Mesenchymal stem cell (in vitro differentiated cells and primary cell): Measurements from ENCODE around the gene SYNE4.

Source experiments
- DNase-seq: peaks from one replicate; pipeline ENCODE4 v3.0.0-alpha.2; 2013
- H2AFZ ChIP-seq: one replicate; pipeline ENCODE4 v1.6.1; 2013; ENCODE audit warnings: low read depth, mild to moderate bottlenecking, control low read depth, inconsistent platforms, low read length, moderate library complexity
- H2AK5ac ChIP-seq: 2 replicates; pipeline ENCODE4 v1.6.1; 2013; ENCODE audit warnings: low read length, moderate library complexity, mild to moderate bottlenecking, inconsistent platforms; ENCODE audit not compliant: severe bottlenecking
- H2BK120ac ChIP-seq: one replicate; pipeline ENCODE4 v1.6.1; 2013; ENCODE audit warnings: low read depth, mild to moderate bottlenecking, inconsistent platforms, low read length, moderate library complexity
- H2BK12ac ChIP-seq, 2 experiments: one replicate each; pipeline ENCODE4 v1.6.1; 2013; ENCODE audit warnings: inconsistent platforms in 2 of 2, low read length in 2 of 2, mild to moderate bottlenecking in 2 of 2, moderate library complexity in 2 of 2, control low read depth in 1 of 2
- H2BK15ac ChIP-seq: one replicate; pipeline ENCODE4 v1.6.1; 2013; ENCODE audit warnings: mild to moderate bottlenecking, low read depth, inconsistent platforms; ENCODE audit not compliant: poor library complexity, severe bottlenecking
- H2BK5ac ChIP-seq: 2 replicates; pipeline ENCODE4 v1.6.1; 2013; ENCODE audit warnings: low read depth, mild to moderate bottlenecking, low read length, control low read depth, inconsistent platforms; ENCODE audit not compliant: poor library complexity, severe bottlenecking
- H3K14ac ChIP-seq, 2 experiments: one replicate each; pipeline ENCODE4 v1.6.1; 2013; ENCODE audit warnings: inconsistent platforms in 2 of 2, low read length in 2 of 2, control low read depth in 1 of 2, mild to moderate bottlenecking in 1 of 2, moderate library complexity in 1 of 2
- H3K18ac ChIP-seq, 2 experiments: one replicate each; pipeline ENCODE4 v1.6.1; 2013; ENCODE audit warnings: inconsistent platforms in 2 of 2, low read length in 2 of 2, control low read depth in 1 of 2, low read depth in 1 of 2, mild to moderate bottlenecking in 1 of 2
- H3K23ac ChIP-seq, 2 experiments: one replicate each; pipeline ENCODE4 v1.6.1; 2013; ENCODE audit warnings: inconsistent platforms in 2 of 2, low read length in 2 of 2, mild to moderate bottlenecking in 2 of 2, moderate library complexity in 2 of 2, control low read depth in 1 of 2
- H3K27ac ChIP-seq: 2 replicates; pipeline ENCODE4 v1.5.1; 2013; ENCODE audit warnings: mild to moderate bottlenecking, moderate library complexity, low read length, control low read depth, inconsistent platforms; ENCODE audit not compliant: poor library complexity, severe bottlenecking
- H3K27me3 ChIP-seq, 2 experiments: 2 replicates each; pipeline versions ENCODE4 v1.6.1 to v1.7.0; 2013; ENCODE audit warnings: low read length in 2 of 2, mild to moderate bottlenecking in 2 of 2, moderate library complexity in 2 of 2, control low read depth in 1 of 2, inconsistent platforms in 1 of 2; ENCODE audit not compliant: control insufficient read depth in 1 of 2, insufficient read depth in 1 of 2
- H3K36me3 ChIP-seq, 2 experiments: 2 replicates each; pipeline versions ENCODE4 v1.6.1 to v1.7.0; 2013; ENCODE audit warnings: low read length in 2 of 2, control low read depth in 1 of 2, inconsistent platforms in 1 of 2, low read depth in 1 of 2, mild to moderate bottlenecking in 1 of 2; ENCODE audit not compliant: insufficient read depth in 2 of 2, control insufficient read depth in 1 of 2
- H3K4ac ChIP-seq, 2 experiments: one replicate each; pipeline ENCODE4 v1.6.1; 2013; ENCODE audit warnings: inconsistent platforms in 2 of 2, low read length in 2 of 2, mild to moderate bottlenecking in 2 of 2, moderate library complexity in 2 of 2, control low read depth in 1 of 2, low read depth in 1 of 2
- H3K4me1 ChIP-seq: 2 replicates; pipeline ENCODE4 v1.6.1; 2013; ENCODE audit warnings: low read depth, low read length, control low read depth; ENCODE audit not compliant: control insufficient read depth, insufficient read depth
- H3K4me2 ChIP-seq: 2 replicates; pipeline ENCODE4 v1.6.1; 2013; ENCODE audit warnings: low read length, mild to moderate bottlenecking, inconsistent platforms; ENCODE audit not compliant: poor library complexity, severe bottlenecking
- H3K4me3 ChIP-seq, 2 experiments: 2 replicates each; pipeline versions ENCODE4 v1.5.1 to v1.7.0; 2013; ENCODE audit warnings: low read length in 2 of 2, mild to moderate bottlenecking in 2 of 2, control low read depth in 1 of 2, low read depth in 1 of 2; ENCODE audit not compliant: insufficient read depth in 1 of 2
- H3K79me1 ChIP-seq: replicated peaks from 2 replicates; pipeline ENCODE4 v1.6.1; 2013; ENCODE audit warnings: mild to moderate bottlenecking, control low read depth, low read length, inconsistent platforms; ENCODE audit not compliant: poor library complexity, severe bottlenecking
- H3K9ac ChIP-seq: 2 replicates; pipeline ENCODE4 v1.7.0; 2013; ENCODE audit warnings: mild to moderate bottlenecking, low read length, moderate library complexity
- H3K9me3 ChIP-seq: 2 replicates; pipeline ENCODE4 v1.7.0; 2013; ENCODE audit warnings: mild to moderate bottlenecking, low read length; ENCODE audit not compliant: control insufficient read depth
- H4K8ac ChIP-seq: one replicate; pipeline ENCODE4 v1.6.1; 2013; ENCODE audit warnings: inconsistent platforms, mild to moderate bottlenecking, low read length, moderate library complexity
- H4K91ac ChIP-seq: one replicate; pipeline ENCODE4 v1.6.1; 2013; ENCODE audit warnings: mild to moderate bottlenecking, low read length, inconsistent platforms
- WGBS: methylation state at CpG from one replicate; pipeline ENCODE4 v1.1.7; 2013; ENCODE audit warnings: mixed read lengths; 5-methylcytosine and 5-hydroxymethylcytosine counted together

Gene SYNE4

DNA sequence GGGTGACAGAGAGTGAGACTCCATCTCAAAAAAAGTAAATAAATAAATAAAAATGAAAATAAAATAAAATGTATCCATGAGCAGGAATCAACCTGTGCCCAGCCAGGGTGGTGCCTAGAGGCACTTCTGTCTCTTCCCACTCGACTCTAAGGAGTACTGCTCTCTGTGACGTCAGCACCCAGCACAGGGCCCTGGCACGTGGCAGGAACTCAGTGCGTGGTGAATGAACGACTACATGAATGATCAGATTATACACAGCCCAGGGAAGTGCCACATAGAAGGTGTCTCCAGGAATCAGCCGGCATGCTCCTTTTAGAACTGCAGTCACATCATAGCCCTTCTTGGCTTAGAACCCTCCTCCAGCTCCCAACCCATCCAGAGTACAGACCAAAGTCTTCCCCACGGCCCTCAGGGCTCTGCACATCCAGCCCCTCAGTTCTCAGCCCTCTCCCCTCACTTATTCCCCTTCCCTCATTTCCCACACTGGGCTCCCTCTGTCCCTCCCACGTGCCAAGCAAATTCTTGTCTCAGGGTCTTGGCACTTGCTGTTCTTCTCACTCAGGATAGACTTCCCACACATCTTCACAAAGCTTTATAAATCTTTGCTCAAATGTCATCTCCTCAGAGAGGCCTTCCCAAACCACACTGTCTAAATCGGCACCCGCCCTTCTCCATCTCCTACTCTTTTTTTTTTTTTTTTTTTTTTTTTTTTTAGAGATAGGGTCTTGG is 19.9 kb upstream of the SYNE4 start:
- Histone ChIP-seq H2BK120ac (no peak overlapping the region), H3K79me1 (peaks cover 20% of the 10 kb centered on the region), H3K27ac (no peak overlapping the region), H3K9me3 (no peaks in the 10 kb centered on the region), H4K8ac (no peak overlapping the region), H3K4me2 (no peak overlapping the region), H2AFZ (no peak overlapping the region), H3K9ac (no peak overlapping the region), H2BK15ac (no peak overlapping the region), H3K4me1 (peaks cover 7% of the 10 kb centered on the region), H2BK5ac (no peak overlapping the region), H2BK12ac (no peak overlapping the region), H3K23ac (no peak overlapping the region), H2AK5ac (no peak overlapping the region), H3K18ac (no peak overlapping the region), H3K36me3 (peaks cover 48 to 57% of the 10 kb centered on the region in 2 experiments), H4K91ac (no peak overlapping the region), H3K14ac (no peak overlapping the region), H3K27me3 (no peaks in the 10 kb centered on the region), H3K4ac (no peak overlapping the region), H3K4me3 (no peak overlapping the region)
- DNase-seq, result no peak
- 91% methylated on average over 8 of the region's 10 CpGs for WGBS

DNA sequence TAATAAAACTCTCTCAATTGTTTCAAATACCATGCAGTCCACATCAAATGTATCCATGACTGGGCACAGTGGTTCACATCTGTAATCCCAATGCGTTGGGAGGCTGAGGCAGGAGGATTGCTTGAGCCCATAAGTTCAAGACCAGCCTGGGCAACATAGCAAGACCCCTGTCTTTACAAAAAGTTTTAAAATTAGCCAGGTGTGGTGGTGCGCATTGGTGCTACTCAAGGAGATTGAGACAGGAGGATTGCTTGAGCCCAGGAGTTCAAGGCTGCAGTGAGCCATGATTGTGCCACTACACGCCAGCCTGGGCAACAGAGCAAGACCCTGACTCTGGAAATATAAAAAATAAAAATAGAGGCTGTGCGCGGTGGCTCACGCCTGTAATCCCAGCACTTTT is 19.1 kb upstream of the SYNE4 start:
- H3K4me1 ChIP-seq, result peaks cover 5% of the 10 kb centered on the region
- no peak for DNase-seq
- no peak overlapping the region for H3K27ac ChIP-seq
- H3K14ac ChIP-seq, result no peak overlapping the region
- H2AFZ ChIP-seq, result no peak overlapping the region
- no peaks in the 10 kb centered on the region for H3K27me3 ChIP-seq
- no peak overlapping the region for H2BK120ac ChIP-seq
- H3K23ac ChIP-seq, result no peak overlapping the region
- H3K36me3 ChIP-seq, result peaks cover 54 to 62% of the 10 kb centered on the region in 2 experiments
- H3K9ac ChIP-seq, result no peak overlapping the region
- H2BK5ac ChIP-seq, result no peak overlapping the region
- H3K9me3 ChIP-seq, result no peaks in the 10 kb centered on the region
- H3K4ac ChIP-seq, result no peak overlapping the region
- no peak overlapping the region for H3K4me3 ChIP-seq
- no peak overlapping the region for H2BK15ac ChIP-seq
- no peak overlapping the region for H2AK5ac ChIP-seq
- WGBS, result 99% methylated on average over 6 of the region's 6 CpGs
- H4K8ac ChIP-seq, result no peak overlapping the region
- H4K91ac ChIP-seq, result no peak overlapping the region
- no peak overlapping the region for H3K4me2 ChIP-seq
- no peak overlapping the region for H3K18ac ChIP-seq
- peaks cover 20% of the 10 kb centered on the region for H3K79me1 ChIP-seq
- H2BK12ac ChIP-seq, result no peak overlapping the region

DNA sequence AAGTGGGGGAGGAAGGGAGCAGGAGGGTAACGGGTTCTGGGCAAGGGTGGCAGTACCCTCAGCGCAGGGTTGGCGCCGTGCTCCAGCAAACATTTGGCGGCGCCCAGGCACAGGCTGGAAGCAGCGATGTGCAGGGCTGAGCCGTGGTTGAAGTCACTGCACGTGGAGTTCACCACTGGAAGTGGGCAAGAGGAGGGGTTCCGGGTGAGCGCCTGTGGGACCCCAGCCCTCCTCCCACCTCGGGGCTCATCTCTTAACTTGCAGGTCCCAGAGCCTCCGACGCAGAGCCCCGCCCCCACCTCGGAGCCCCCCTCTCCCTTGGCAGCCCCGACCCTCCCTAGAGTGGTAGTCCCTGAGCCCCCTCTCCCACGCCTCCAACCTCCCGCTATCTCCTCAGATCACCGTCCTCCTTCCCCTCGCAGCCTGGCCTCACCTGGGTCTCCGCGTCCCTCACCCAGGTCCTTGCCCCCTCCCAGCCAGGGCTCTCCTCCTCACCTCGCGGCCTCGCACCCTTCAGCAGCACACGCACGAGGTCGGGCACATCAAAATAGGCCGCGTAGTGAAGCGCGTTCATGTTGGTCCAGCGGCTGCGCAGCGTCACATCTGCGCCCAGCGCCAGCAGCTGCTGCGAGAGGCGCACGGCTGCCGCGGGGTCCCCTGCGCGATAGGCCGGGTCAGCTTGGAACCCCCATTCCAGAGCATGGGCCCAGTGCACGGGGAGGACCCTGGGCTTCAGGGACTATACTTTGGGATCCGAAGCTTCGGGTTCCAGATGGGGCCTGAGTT is 17.7 kb upstream of the SYNE4 start:
- no peaks in the 10 kb centered on the region for H3K9me3 ChIP-seq
- H2BK5ac ChIP-seq, result no peak overlapping the region
- no peak overlapping the region for H2BK120ac ChIP-seq
- peaks cover under 1% of the 10 kb centered on the region for H3K4me1 ChIP-seq
- H2BK15ac ChIP-seq, result peak overlapping the region; percentile 12
- no peak overlapping the region for H3K23ac ChIP-seq
- H3K9ac ChIP-seq, result no peak overlapping the region
- no peak for DNase-seq
- H2BK12ac ChIP-seq, result no peak overlapping the region
- 94% methylated on average over 49 of the region's 49 CpGs for WGBS
- H4K91ac ChIP-seq, result no peak overlapping the region
- H3K79me1 ChIP-seq, result peaks cover 13% of the 10 kb centered on the region
- no peaks in the 10 kb centered on the region for H3K27me3 ChIP-seq
- H3K14ac ChIP-seq, result no peak overlapping the region
- no peak overlapping the region for H2AFZ ChIP-seq
- no peak overlapping the region for H3K4me3 ChIP-seq
- no peak overlapping the region for H4K8ac ChIP-seq
- H3K18ac ChIP-seq, result no peak overlapping the region
- peaks cover 66 to 71% of the 10 kb centered on the region in 2 experiments for H3K36me3 ChIP-seq
- no peak overlapping the region for H3K4ac ChIP-seq
- H2AK5ac ChIP-seq, result no peak overlapping the region
- H3K27ac ChIP-seq, result no peak overlapping the region
- H3K4me2 ChIP-seq, result no peak overlapping the region

GRCh38 chr19:36025541-36025940 is 16.9 kb upstream of the SYNE4 start:
- Histone ChIP-seq H2BK15ac (no peak overlapping the region), H3K4ac (no peak overlapping the region), H4K91ac (no peak overlapping the region), H2AK5ac (no peak overlapping the region), H3K27me3 (no peaks in the 10 kb centered on the region), H3K4me3 (no peak overlapping the region), H3K4me1 (no peaks in the 10 kb centered on the region), H3K9me3 (no peaks in the 10 kb centered on the region), H3K27ac (no peak overlapping the region), H2BK12ac (no peak overlapping the region), H3K23ac (no peak overlapping the region), H2BK120ac (no peak overlapping the region), H3K79me1 (peaks cover 11% of the 10 kb centered on the region), H3K14ac (no peak overlapping the region), H3K36me3 (peaks cover 73 to 76% of the 10 kb centered on the region in 2 experiments), H3K9ac (no peak overlapping the region), H3K4me2 (no peak overlapping the region), H3K18ac (no peak overlapping the region), H2BK5ac (no peak overlapping the region), H4K8ac (no peak overlapping the region), H2AFZ (no peak overlapping the region)
- DNase-seq, result no peak
- WGBS, result 57% methylated on average over 1 of the region's 1 CpG
